GM18861 (cell line): Measurements from ENCODE around the gene PTH.

ENCODE experiments used
- ATAC-seq: cut with Tn5 transposase; IDR thresholded peaks from one replicate; pipeline ENCODE4 v1.9.1; 2021; ENCODE audit not compliant: unreplicated experiment

PTH gene

GRCh38 chr11:13495929-13496328, at the start of gene PTH:
Gene PTH, minus strand, starts transcription at chr11:13495997. Its CDS starts 3,142 bp downstream, at chr11:13492855.
- ATAC-seq, result no peak

- no peak for ATAC-seq
These were observed 42.2 kb upstream of the PTH start for GRCh38 chr11:13538044-13538443.

- no peak for ATAC-seq
These were observed 40.0 kb upstream of the PTH start for GRCh38 chr11:13535819-13536218.

- no peak for ATAC-seq
These were observed 38.6 kb upstream of the PTH start for GRCh38 chr11:13534358-13534757.

GRCh38 chr11:13525257-13525656, 29.5 kb upstream of the PTH start:
- ATAC-seq, result no peak

GRCh38 chr11:13503393-13503792, 7.6 kb upstream of the PTH start:
- no peak for ATAC-seq

- ATAC-seq, result no peak
These were observed 6.7 kb upstream of the PTH start for GRCh38 chr11:13502492-13502891.

GRCh38 chr11:13494051-13494450, 1.7 kb downstream of the PTH start:
- no peak for ATAC-seq

- ATAC-seq, result peak; percentile 62
These were observed 8.2 kb downstream of the PTH start for GRCh38 chr11:13487661-13488030.

- ATAC-seq, result peak; percentile 91
These were observed 8.7 kb downstream of the PTH start for GRCh38 chr11:13486926-13487660.

- ATAC-seq, result no peak
These were observed 15.6 kb downstream of the PTH start for GRCh38 chr11:13480198-13480597.

- ATAC-seq, result no peak
These were observed 16.1 kb downstream of the PTH start for GRCh38 chr11:13479688-13480087.

- ATAC-seq, result no peak
These were observed 20.7 kb downstream of the PTH start for GRCh38 chr11:13475091-13475490.

GRCh38 chr11:13473013-13473722, 22.6 kb downstream of the PTH start:
- ATAC-seq, result no peak

GRCh38 chr11:13468750-13469149, 27.0 kb downstream of the PTH start:
- no peak for ATAC-seq

GRCh38 chr11:13465909-13466371, 29.9 kb downstream of the PTH start:
- no peak for ATAC-seq

- ATAC-seq, result no peak
These were observed 32.0 kb downstream of the PTH start for GRCh38 chr11:13463779-13464290.

- peak; percentile 97 for ATAC-seq
These were observed 32.7 kb downstream of the PTH start, which contains the start of gene BTBD10 for GRCh38 chr11:13462901-13463778. Gene BTBD10, minus strand, starts transcription at chr11:13463222. Its CDS starts 18,098 bp downstream, at chr11:13445124.

- ATAC-seq, result peak; percentile 14
These were observed 33.4 kb downstream of the PTH start for GRCh38 chr11:13462311-13462900.

GRCh38 chr11:13461291-13461690, 34.5 kb downstream of the PTH start:
- no peak for ATAC-seq
